Measurements from ENCODE around the gene TOP1.
"Not testable (repeated sequence)": the region's sequence is repeated elsewhere in the genome, so short reads cannot be mapped to it uniquely, and the experiment has no call there.

Gene TOP1

GRCh38 chr20:41028359-41029149 lies at the start of gene TOP1:
Gene TOP1 (plus strand): TSS chr20:41028822. CDS start chr20:41029068, 246 bp downstream.
- DNase-seq = peak; percentile 100

- no peak for DNase-seq
These were observed 49.4 kb upstream of the TOP1 start for GRCh38 chr20:40979247-40979646.

DNA sequence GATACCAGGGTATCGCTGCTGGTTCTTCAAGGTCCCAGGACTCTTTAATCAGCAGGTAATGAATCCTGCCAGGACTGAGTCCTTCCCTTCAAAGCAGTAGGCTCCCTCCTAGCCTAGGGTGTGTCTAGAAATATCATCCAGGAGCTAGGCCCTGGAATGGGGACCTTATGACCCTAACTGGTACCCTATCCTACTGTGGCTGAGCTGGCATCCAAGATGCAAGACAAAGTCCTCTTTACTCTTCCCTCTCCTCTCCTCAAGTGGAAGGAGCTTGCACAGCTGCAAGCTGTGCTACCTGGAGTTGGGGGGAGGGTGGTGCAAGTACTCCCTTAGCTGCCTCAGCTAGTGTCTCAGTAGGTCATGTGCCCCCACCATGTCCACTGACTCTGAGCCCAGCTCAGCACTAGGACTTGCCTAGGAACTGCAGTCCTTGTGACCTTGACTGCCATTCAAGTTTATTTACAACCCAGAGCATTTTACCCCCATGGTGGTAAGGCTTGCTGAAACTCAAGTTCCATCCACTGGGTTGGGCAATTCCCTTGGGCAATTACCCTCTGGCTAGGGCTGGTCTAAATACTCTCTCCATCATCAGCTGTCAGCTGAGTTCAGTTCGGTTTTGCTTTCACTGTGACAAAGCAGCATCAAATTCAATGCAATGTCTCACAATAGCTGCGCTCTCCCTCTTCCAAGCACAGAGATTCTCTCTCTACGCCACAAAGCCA lies 48.4 kb upstream of the TOP1 start:
- no peak for DNase-seq

DNA sequence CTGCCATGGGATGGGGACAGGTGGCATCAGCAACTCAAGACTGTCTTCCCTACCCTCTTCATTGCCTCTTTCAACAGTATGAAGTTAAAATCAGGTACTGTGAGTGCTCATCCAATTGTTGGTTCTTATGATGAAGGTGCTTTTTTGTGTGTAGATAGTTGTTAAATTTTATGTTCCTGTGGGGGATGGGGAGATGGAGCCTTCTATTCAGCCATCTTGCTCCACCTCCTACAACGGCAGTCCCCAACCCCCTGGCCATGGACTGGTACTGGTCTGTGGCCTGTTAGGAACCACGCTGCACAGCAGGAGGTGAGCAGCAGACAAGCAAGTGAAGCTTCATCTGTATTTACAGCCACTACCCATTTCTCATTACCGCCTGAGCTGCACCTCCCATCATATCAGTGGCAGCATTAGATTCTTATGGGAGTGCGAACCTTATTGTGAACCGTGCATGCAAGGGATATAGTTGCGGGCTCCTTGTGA lies 47.8 kb upstream of the TOP1 start:
- no peak for DNase-seq

DNA sequence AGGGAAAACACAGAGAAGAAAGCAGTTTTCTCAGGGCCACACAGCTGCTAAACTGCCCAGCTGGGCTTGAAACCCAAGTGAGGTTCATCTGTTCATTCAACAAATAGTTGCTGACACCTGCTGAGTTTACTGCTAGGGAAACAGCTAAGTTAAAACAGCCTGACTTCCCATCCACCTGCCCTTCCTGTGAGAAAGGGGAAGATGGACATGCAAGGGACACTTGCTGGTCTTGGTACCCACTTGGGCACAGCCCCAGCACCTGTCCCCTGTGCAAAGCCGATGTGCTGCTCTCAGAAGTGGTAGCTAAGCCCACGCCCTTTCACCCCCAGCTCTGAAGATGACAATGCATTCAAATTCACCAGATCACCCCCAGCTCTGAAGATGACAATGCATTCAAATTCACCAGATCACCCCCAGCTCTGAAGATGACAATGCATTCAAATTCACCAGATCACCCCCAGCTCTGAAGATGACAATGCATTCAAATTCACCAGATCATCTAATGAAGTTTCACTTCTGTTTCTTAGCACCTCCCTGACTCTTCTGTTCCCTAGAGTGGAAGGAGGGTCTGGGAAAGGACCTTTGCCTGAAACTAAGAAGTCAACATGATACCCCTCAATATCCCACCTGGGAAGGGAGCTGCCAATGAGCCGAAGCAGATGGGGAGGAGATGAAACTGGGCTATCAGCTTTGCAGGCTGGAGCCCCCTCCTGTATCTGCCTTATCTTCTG lies 46.0 kb upstream of the TOP1 start:
- DNase-seq = no peak

GRCh38 chr20:40983898-40984297 lies 44.7 kb upstream of the TOP1 start:
- DNase-seq = no peak

DNA sequence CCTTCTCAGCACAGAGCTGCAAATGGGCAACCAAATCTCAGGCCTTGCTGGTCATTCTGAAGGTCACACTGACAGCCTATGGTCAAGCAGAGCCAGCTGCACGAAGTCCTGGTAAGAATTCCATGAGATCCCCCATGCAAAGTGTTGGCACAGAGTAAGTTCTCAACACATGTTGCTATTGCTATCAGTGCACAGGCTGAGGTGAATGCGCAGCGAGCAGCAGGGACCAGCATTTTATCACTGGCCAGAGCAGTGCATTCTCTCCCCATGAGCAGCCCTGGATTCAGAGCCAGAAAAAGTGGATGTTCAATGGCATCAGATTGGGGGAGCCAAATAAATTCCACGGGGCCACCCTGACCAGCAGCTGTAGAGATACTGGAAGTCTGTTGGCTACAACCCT lies 44.1 kb upstream of the TOP1 start:
- DNase-seq = no peak

DNA sequence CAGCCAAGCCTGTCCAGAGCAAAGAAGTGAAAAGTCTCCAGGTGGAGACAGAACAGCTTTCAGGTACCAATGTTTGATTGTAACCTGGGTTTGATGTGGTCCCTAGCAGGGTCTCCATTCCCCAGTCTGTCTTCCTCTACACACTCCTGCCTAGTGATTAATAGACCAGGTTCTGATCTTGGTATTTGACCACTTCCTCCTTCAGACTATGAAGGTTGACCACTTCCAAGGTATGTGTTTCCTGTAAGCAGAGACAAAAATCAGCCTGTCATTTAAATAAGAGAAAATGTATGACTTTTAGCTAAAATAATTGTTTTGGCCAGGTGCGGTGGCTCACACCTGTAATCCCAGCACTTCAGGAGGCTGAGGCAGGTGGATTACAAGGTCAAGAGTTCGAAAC lies 41.8 kb upstream of the TOP1 start:
- DNase-seq = no peak

- peak; percentile 85 for DNase-seq
These were observed 38.0 kb upstream of the TOP1 start for GRCh38 chr20:40990542-40991120.

GRCh38 chr20:40991181-40991889 lies 37.3 kb upstream of the TOP1 start:
- no peak for DNase-seq

GRCh38 chr20:40992349-40993113 lies 36.1 kb upstream of the TOP1 start:
- DNase-seq = no peak

- no peak for DNase-seq
These were observed 34.7 kb upstream of the TOP1 start for GRCh38 chr20:40993794-40994540.

DNA sequence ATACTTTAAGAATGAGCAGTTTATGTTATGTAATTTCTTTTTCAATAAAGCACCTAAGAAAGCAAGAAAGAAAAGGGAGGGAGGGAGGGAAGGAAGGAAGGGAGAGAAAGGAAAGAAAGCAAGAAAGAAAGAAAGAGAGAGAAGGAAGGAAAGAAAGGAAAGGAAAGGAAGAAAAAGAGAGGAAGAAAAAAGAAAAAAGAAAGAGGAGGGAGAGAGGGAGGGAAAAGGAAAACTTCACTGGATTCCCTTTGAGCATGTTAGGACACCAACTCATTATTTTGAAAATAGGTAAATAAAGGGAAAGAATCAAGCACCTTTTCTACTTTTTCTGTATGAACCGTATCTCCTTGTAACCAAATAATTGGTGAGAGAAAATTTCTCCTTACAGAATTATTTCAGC lies 32.3 kb upstream of the TOP1 start:
- DNase-seq = no peak

- no peak for DNase-seq
These were observed 31.5 kb upstream of the TOP1 start for GRCh38 chr20:40997116-40997515.

DNA sequence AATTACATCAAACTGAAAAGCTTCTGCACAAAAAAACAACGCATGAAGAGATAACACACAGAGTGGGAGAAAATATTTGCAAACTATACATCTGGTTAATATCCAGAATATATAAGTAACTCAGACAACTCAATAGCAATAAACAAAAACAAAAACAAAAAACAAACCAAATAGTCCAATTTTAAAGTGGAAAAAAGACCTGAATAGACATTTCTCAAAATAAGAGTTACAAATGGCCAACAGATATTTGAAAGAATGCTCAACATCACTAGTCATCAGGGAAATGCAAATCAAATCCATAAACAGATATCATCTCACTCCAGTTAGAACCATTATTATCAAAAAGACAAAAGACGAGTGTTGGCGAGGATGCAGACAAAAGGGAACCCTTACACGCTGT lies 28.8 kb upstream of the TOP1 start:
- no peak for DNase-seq

DNA sequence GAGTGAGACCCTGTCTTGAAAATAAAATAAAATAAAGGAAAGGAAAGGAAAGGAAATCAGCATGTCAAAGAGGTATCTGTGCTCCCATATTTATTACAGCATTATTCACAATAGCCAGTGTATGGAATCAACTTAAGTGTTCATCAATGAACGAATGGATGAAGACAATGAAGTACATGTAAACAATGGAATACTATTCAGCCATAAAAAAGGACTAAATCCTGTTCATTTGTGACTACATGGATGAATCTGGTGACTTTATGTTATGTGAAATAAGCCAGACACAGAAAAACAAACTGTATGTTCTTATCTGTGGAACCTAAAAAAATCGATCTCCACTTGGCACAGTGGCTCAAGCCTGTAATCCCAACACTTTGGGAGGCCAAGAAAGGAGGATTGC lies 28.0 kb upstream of the TOP1 start:
- no peak for DNase-seq

GRCh38 chr20:41001497-41001896 lies 27.1 kb upstream of the TOP1 start:
- DNase-seq = no peak

- DNase-seq = no peak
These were observed 25.8 kb upstream of the TOP1 start for GRCh38 chr20:41002842-41003142.

GRCh38 chr20:41003143-41003935 lies 25.3 kb upstream of the TOP1 start:
- peak; percentile 88 for DNase-seq

DNA sequence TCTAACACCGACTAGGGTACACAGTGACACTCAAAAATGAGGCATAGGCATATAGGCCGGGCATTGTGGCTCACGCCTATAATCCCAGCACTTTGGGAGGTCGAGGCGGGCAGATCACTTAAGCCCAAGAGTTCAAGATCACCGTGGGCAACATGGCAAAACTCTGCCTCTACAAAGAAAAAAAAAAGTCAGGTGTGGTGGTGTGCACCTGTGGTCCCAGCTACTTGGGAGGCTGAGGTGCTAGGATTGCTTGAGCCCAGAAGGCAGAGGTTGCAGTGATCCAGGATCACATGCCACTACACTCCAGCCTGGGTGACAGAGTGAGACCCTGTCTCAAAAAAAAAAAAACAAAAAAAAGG lies 24.7 kb upstream of the TOP1 start:
- DNase-seq = not testable (repeated sequence)
